ENCODE results near the gene NFX1.
"Not testable (repeated sequence)": the region's sequence is repeated elsewhere in the genome, so short reads cannot be mapped to it uniquely, and the experiment has no call there.

Gene NFX1

DNA sequence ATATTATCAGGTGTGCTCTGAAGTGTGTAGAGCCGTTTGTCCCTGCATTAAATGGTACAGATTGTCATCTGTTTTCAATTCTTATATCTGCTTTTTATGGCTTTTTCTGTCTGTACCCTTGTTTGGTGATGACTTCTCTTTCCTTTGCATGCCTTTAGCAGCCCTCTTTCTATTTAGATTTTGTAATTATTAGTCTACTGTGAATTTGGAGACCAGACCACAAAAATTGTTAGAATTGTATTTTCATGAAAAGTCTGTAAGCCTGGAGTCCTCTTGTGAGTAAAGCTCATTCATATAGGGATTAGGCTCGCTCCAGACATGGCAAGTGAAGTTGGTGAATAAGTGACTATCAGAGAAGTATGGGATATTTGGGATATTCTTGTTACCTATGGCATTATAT is 41.7 kb downstream of the NFX1 start:
- TF ChIP-seq CTCF (IDR thresholded peaks at IDR 0.05; ENCODE audit: low read length, missing control alignments) = no peak
- H3K4me3 ChIP-seq (replicated peaks; ENCODE audit: low read depth, low read length) = no peak overlapping the region
- DNase-seq (ENCODE audit: low read depth) = no peak

DNA sequence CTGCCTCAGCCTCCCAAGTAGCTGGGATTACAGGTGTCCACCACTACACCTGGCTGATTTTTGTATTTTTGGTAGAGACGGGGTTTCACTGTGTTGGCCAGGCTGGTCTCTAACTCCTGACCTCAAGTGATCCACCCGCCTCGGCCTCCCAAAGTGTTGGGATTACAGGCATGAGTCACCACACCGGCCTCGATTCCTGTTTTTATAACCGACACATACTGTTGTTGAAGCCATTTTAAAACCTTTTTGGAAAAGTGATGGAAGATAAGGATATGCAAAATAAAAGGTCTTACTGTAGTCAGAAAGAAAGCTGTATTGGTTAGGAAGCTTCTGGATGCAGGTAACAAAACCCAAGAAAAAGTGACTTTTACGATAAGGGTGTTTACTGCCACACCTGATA is 42.6 kb downstream of the NFX1 start:
- not testable (repeated sequence) for H3K4me3 ChIP-seq (replicated peaks; ENCODE audit: low read depth, low read length); DNase-seq (ENCODE audit: low read depth)

- H3K4me3 ChIP-seq (replicated peaks; ENCODE audit: low read depth, low read length) = no peak overlapping the region
- no peak for DNase-seq (ENCODE audit: low read depth)
- TF ChIP-seq CTCF (IDR thresholded peaks at IDR 0.05; ENCODE audit: low read length, missing control alignments) = no peak
These were observed 49.9 kb downstream of the NFX1 start for GRCh38 chr9:33340186-33340585.

DNA sequence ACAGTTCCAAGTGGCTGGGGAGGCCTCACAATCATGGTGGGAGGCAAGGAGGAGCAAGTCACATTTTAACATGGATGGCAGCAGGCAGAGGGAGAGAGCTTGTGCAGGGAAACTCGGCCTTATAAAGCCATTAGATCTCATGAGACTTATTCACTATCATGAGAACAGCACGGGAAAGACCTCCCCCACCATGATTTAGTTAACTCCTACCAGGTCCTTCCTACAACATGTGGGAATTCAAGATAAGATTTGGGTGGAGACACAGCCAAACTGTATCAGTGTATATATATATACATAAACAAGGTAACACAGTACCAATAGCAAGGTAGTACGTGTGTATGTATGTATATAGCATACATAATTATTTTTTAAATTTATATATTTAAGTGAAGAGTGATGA is 50.9 kb downstream of the NFX1 start:
- TF ChIP-seq CTCF (IDR thresholded peaks at IDR 0.05; ENCODE audit: low read length, missing control alignments) = no peak
- H3K4me3 ChIP-seq (replicated peaks; ENCODE audit: low read depth, low read length) = no peak overlapping the region
- no peak for DNase-seq (ENCODE audit: low read depth)

GRCh38 chr9:33344145-33344544 is 53.8 kb downstream of the NFX1 start:
- TF ChIP-seq CTCF (IDR thresholded peaks at IDR 0.05; ENCODE audit: low read length, missing control alignments) = no peak
- H3K4me3 ChIP-seq (replicated peaks; ENCODE audit: low read depth, low read length) = no peak overlapping the region
- DNase-seq (ENCODE audit: low read depth) = no peak

- no peak overlapping the region for H3K4me3 ChIP-seq (replicated peaks; ENCODE audit: low read depth, low read length)
- TF ChIP-seq CTCF (IDR thresholded peaks at IDR 0.05; ENCODE audit: low read length, missing control alignments) = no peak
- peak; percentile 8 for DNase-seq (ENCODE audit: low read depth)
These were observed 56.2 kb downstream of the NFX1 start for GRCh38 chr9:33346564-33346963.

DNA sequence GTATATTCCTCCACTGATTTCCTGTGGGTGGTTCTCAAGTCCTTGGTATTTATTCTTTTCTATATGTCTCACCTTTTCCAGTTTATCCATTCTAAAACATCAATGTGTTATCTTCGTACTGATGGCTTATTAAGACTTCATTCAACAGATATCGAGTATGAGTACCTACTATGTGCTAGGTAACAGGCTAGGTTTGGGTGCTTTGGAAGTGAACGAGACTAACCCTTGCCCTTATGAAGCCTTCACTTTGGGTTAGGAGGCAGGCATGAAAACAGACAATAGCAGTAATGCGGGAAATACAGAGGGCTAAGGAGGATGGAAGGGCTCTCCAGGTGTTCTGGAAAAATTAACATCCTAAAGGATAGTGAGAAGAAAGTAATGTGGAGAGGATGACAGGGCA is 58.7 kb downstream of the NFX1 start:
- no peak for DNase-seq (ENCODE audit: low read depth)
- no peak overlapping the region for H3K4me3 ChIP-seq (replicated peaks; ENCODE audit: low read depth, low read length)
- TF ChIP-seq CTCF (IDR thresholded peaks at IDR 0.05; ENCODE audit: low read length, missing control alignments) = no peak

GRCh38 chr9:33349743-33350142 is 59.4 kb downstream of the NFX1 start:
- DNase-seq (ENCODE audit: low read depth) = no peak
- TF ChIP-seq CTCF (IDR thresholded peaks at IDR 0.05; ENCODE audit: low read length, missing control alignments) = no peak
- H3K4me3 ChIP-seq (replicated peaks; ENCODE audit: low read depth, low read length) = no peak overlapping the region

Measured in fibroblast of pulmonary artery (primary cell).